ENCODE results near the gene SULT1A1.
"Not testable (repeated sequence)": the region's sequence is repeated elsewhere in the genome, so short reads cannot be mapped to it uniquely, and the experiment has no call there.

Gene SULT1A1

GRCh38 chr16:28609631-28610594 lies at the start of gene SULT1A1:
SULT1A1 (minus strand) TSS chr16:28610044; CDS start chr16:28608855, 1,189 bp downstream.
- H3K4me3 ChIP-seq (ENCODE audit: low read depth, low read length) = peak within 1 kb of the TSS; percentile 50
- no peak for DNase-seq (ENCODE audit: low read depth)
- TF ChIP-seq CTCF (IDR thresholded peaks at IDR 0.05; ENCODE audit: control insufficient read depth, extremely low read depth, insufficient read depth) = no peak

GRCh38 chr16:28639959-28640358 lies 30.1 kb upstream of the SULT1A1 start:
- H3K4me3 ChIP-seq (ENCODE audit: low read depth, low read length); DNase-seq (ENCODE audit: low read depth): not testable (repeated sequence)

- not testable (repeated sequence) for H3K4me3 ChIP-seq (ENCODE audit: low read depth, low read length); DNase-seq (ENCODE audit: low read depth)
Observed at GRCh38 chr16:28638359-28638758, 28.5 kb upstream of the SULT1A1 start.

- not testable (repeated sequence) for DNase-seq (ENCODE audit: low read depth); H3K4me3 ChIP-seq (ENCODE audit: low read depth, low read length)
Observed at GRCh38 chr16:28637765-28638164, 27.9 kb upstream of the SULT1A1 start, which contains the start of gene NPIPB8. NPIPB8 (plus strand) TSS chr16:28638065; CDS start chr16:28638361, 296 bp downstream.

GRCh38 chr16:28636093-28636823 lies 26.4 kb upstream of the SULT1A1 start:
- not testable (repeated sequence) for DNase-seq (ENCODE audit: low read depth); H3K4me3 ChIP-seq (ENCODE audit: low read depth, low read length)

GRCh38 chr16:28630905-28631304 lies 21.1 kb upstream of the SULT1A1 start:
- H3K4me3 ChIP-seq (ENCODE audit: low read depth, low read length); DNase-seq (ENCODE audit: low read depth): not testable (repeated sequence)

GRCh38 chr16:28623172-28623711 lies 13.4 kb upstream of the SULT1A1 start:
- TF ChIP-seq CTCF (IDR thresholded peaks at IDR 0.05; ENCODE audit: control insufficient read depth, extremely low read depth, insufficient read depth) = no peak
- H3K4me3 ChIP-seq (ENCODE audit: low read depth, low read length) = peak overlapping the region; percentile 66
- DNase-seq (ENCODE audit: low read depth) = peak; percentile 68

GRCh38 chr16:28622532-28623171 lies 12.8 kb upstream of the SULT1A1 start:
- not testable (repeated sequence) for DNase-seq (ENCODE audit: low read depth)
- peak overlapping the region; percentile 66 for H3K4me3 ChIP-seq (ENCODE audit: low read depth, low read length)

GRCh38 chr16:28621481-28622155 lies 11.8 kb upstream of the SULT1A1 start:
- H3K4me3 ChIP-seq (ENCODE audit: low read depth, low read length) = peak overlapping the region; percentile 66
- no peak for DNase-seq (ENCODE audit: low read depth)
- TF ChIP-seq CTCF (IDR thresholded peaks at IDR 0.05; ENCODE audit: control insufficient read depth, extremely low read depth, insufficient read depth) = no peak

- not testable (repeated sequence) for DNase-seq (ENCODE audit: low read depth); H3K4me3 ChIP-seq (ENCODE audit: low read depth, low read length)
Observed at GRCh38 chr16:28620316-28620715, 10.5 kb upstream of the SULT1A1 start.

Measured in LNCaP clone FGC (cell line).